ENCODE data around the gene STK38.
"Not testable (repeated sequence)": the region's sequence is repeated elsewhere in the genome, so short reads cannot be mapped to it uniquely, and the experiment has no call there.

The STK38 gene

GRCh38 chr6:36487698-36488097, 59.6 kb downstream of the STK38 start:
- no peak for DNase-seq (ENCODE audit: low read depth)

GRCh38 chr6:36484736-36485135, 62.5 kb downstream of the STK38 start:
- no peak for DNase-seq (ENCODE audit: low read depth)

DNA sequence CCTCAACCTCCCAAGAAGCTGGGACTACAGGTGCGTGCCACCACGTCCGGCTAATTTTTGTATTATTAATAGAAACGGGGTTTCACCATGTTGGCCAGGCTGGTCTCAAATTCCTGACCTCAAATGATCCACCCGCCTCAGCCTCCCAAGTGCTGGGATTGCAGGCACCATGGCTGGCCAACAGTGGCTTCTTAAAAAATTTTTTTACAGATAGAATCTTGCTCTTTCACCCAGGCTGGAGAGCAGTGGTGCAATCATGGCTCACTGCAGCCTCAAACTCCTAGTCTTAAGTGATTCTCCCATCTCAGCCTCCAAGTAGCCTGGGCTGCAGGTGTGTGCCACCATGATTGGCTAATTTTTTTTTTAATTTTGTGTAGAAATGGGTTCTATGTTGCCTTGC, 64.0 kb downstream of the STK38 start:
- not testable (repeated sequence) for DNase-seq (ENCODE audit: low read depth)

GRCh38 chr6:36479256-36479655, 68.0 kb downstream of the STK38 start:
- DNase-seq (ENCODE audit: low read depth) = no peak

DNA sequence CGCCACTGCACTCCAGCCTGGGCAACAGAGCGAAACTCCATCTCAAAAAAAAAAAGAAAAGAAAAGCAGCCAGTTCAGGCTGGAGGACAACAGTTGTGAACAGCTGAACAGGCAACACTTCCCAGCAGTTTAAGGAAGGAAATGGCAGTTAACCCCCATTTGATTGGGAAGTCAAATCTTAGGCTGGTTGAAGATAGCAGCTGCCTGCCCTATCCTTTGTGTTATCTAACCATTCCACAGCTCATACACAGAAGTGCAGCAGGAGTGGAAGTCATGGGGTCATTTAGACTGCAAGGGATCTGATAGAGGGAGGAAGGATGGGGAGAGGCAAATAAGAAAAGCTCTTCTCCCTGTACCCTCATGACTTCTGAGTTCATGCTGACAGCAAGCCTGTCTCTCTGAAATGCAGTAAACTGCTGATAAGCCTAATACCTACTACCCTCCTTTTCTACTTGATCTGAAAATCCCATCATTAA, 69.2 kb downstream of the STK38 start:
- no peak for DNase-seq (ENCODE audit: low read depth)

DNA sequence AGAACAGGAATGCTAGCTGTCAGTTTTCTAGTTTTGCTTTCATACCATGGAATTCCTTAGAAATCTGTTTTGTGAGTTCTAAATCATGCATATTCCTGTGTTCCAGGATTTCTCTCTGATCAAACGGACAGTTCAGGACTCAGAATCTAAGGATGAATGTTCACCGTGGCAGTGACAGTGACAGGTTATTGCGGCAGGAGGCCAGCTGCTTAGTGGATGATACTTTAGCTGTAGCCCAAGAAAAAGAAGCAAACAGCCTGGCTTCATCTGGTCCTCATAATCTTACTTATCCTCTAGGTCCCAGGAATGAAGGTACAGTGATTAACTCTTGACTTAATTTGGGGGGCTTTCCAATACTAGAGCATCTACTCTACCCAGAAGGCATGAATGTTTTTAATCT, 77.3 kb downstream of the STK38 start:
- no peak for DNase-seq (ENCODE audit: low read depth)

GRCh38 chr6:36469148-36469661, 78.1 kb downstream of the STK38 start:
- no peak for DNase-seq (ENCODE audit: low read depth)

- no peak for DNase-seq (ENCODE audit: low read depth)
Measured at GRCh38 chr6:36467625-36468024, 79.7 kb downstream of the STK38 start.

GRCh38 chr6:36464233-36464632, 83.0 kb downstream of the STK38 start:
- DNase-seq (ENCODE audit: low read depth) = no peak

GRCh38 chr6:36463676-36464075, 83.6 kb downstream of the STK38 start:
- DNase-seq (ENCODE audit: low read depth) = no peak

DNA sequence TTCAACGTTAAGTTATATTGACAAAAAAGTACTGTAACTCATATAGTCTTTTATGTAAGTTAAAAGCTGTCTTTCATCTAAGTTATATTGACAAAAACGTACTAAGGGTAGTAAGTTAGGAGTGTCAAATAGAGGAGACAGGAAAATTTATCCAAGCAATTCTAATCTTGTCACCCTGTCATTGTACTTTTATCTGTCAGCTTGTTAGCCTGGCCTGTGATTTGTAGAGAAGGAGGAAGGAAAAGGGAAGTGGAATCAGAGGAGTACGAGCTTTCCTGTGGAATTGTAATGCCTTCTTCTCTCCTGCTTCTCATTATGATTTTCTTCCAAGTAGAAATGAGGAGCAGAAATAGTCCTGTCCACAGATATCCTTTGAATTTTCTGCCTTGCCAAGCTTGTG, 85.6 kb downstream of the STK38 start:
- no peak for DNase-seq (ENCODE audit: low read depth)

GRCh38 chr6:36460916-36461315, 86.4 kb downstream of the STK38 start:
- no peak for DNase-seq (ENCODE audit: low read depth)

DNA sequence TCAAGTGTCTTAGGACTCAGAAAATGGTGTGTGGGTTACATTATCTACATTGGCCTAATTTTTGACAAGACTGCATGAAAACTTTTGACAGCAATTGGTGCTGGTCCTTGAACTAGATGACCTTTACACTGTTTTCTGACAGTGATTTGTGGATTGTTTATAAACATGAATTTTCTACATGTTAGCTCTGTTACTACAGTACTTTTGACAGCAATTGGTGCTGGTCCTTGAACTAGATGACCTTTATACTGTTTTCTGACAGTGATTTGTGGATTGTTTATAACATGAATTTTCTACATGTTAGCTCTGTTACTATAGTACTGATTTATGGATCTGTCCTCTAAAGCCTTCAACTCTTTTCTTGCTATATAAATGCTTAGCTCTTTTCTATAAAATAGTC, 87.8 kb downstream of the STK38 start:
- DNase-seq (ENCODE audit: low read depth) = no peak

GRCh38 chr6:36455486-36456027, 91.7 kb downstream of the STK38 start:
- DNase-seq (ENCODE audit: low read depth) = no peak

- not testable (repeated sequence) for DNase-seq (ENCODE audit: low read depth)
Measured at GRCh38 chr6:36452897-36453296, 94.4 kb downstream of the STK38 start.

- not testable (repeated sequence) for DNase-seq (ENCODE audit: low read depth)
Measured at GRCh38 chr6:36449173-36449572, 98.1 kb downstream of the STK38 start.

DNA sequence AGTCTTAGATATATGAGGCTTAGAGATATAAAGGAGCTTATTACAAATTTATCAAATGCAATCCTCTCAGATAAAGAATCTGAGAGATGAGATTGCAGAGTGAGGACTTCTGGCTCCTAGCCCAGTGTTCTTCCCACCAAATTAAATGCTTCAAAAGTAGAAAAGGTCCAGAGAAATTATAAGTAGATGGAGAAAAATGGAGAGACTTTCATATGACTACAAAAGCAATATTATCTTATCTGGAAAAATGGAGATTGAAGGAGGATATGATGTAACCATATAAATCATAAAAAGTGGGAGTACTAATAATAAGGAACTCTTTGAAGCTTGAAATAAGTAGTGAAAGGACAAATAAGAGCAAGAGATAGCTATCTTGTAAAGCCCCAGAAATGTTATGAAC, 101.7 kb downstream of the STK38 start:
- DNase-seq (ENCODE audit: low read depth) = no peak

DNA sequence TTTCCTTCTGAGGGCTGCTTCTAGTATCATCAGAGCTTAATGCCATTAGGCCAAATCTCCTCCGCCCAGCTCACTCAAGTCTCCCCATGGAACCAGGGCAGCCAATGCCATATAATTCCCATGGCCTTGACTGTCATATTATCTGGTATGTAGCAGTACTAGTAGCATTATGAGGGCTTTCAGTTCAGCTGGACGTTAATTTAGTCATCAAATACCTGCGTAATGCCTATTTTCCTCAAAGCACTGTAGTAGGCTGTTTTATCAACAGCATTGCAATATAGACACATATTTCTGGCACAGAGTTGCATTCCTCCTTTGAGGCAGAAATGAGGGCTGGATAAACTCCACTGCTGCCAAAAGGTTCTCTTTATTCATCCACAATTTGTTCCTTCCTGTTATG, 102.8 kb downstream of the STK38 start:
- no peak for DNase-seq (ENCODE audit: low read depth)

Data from T-helper 22 cell (primary cell).